HG03060 (cell line): ENCODE results near the gene ATP5PO.
"Not testable (repeated sequence)": the region's sequence is repeated elsewhere in the genome, so short reads cannot be mapped to it uniquely, and the experiment has no call there.

Experiments
- ATAC-seq: cut with Tn5 transposase; IDR thresholded peaks from one replicate; pipeline ENCODE4 v1.9.1; 2021; ENCODE audit warnings: low read depth, moderate number of reproducible peaks; ENCODE audit not compliant: unreplicated experiment

ATP5PO gene

GRCh38 chr21:33942426-33942825, 26.8 kb upstream of the ATP5PO start:
- no peak for ATAC-seq

DNA sequence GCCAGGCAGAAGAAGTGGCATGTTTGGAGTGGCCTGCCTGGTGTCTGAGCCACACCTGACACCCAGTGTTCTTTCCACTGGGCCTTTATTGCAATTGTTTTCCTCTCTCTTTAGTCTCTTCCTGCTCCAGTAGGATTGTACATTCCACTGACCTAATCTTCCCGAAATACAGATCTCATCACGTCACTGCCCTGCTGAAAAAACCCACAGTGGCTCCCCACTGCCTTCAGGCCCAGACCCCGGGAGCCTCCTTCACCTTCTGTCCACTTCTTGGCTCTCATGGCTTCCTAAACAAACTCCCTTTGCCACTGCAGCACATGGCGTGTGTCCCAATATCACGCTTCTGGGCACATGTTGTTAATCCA, 25.3 kb upstream of the ATP5PO start:
- no peak for ATAC-seq

DNA sequence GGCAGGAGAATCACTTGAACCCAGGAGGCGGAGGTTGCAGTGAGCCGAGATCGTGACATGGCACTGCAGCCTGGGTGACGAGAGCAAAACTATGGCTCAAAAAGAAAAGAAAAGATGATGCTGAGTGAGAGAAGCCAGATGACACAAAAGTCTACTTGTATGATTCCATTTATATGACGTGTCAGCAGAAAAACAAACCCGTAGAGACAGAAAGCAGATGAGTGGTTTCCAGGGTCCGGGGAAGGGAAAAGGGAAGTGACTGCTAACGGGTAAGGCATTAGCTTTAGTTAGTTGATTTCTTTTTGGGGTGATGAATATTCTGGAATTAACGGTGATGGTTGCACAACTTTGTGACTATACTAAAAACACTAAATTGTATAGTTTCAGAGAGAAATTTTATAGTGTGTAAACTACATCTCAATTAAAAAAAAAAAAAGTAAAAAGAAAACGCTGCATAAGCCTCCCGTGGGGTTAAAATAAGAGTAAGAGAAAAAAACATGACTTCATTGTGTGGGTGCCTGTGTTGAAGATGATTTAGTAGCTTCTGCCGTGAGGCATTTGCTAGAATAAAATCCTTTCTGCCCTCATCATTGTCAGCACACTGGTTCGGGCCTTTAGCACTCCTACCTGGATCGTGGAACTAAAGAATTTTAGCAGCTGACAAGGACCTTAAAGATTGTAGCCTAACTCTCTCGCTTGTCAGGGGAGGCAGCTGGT, 24.7 kb upstream of the ATP5PO start:
- no peak for ATAC-seq

GRCh38 chr21:33939226-33939625, 23.6 kb upstream of the ATP5PO start:
- ATAC-seq, result no peak

GRCh38 chr21:33938381-33938780, 22.8 kb upstream of the ATP5PO start:
- ATAC-seq, result no peak

DNA sequence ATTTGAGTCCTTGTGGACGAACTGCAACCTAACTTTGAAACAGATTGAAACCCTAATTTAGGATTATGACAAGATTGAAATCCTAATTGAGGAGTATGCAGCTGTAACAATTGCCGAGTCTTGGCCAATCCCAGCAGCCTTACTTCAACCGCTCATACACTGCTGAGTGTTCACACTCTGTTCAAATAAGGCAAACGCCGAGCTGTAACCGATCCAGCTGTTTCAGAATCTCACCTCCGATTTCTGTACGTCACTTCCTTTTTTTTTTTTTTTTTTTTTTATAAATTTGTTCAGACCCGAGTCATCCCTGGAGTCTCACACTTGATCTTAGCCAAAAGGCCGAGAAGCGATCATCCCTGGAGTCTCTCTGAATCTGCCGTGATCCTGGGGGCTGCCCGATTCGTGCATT, 22.3 kb upstream of the ATP5PO start:
- no peak for ATAC-seq

DNA sequence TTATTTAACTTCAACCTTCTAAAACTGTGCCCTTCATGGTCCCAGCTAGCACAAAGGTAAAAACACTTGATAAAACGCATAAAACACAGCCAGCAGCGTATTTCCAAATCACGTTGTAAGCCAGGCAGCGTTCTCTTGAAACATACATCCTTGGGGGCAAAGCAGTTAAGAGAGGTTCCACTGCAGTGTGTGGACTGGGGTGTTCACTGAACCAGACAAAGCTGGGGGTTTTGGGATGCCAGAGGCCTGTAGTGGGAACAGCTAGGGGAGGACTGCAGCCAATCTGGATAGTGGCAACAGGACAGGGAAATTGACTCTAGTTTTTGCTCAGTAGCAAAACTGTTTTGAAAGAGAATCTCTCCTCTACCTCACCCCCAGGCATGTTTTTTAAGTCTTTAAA, 21.5 kb upstream of the ATP5PO start:
- no peak for ATAC-seq

- ATAC-seq, result no peak
These were observed 20.9 kb upstream of the ATP5PO start for GRCh38 chr21:33936301-33937038.

DNA sequence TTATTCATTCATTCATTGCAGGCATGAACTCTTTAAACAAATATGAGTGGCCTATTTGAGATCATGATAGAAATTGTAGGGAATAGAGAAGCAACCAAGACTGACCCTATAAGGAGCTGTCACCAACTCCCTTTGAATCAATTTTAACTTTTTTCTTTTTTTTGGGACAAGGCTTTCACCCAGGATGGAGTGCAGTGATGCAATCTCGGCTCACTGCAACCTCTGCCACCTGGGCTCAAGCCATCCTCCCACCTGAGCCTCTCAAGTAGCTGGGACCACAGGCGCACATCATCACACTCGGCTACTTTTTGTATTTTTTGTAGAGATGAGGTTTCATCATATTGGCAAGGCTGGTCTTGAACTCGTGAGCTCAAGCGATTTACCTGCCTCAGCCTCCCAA, 17.1 kb upstream of the ATP5PO start:
- no peak for ATAC-seq

GRCh38 chr21:33931799-33932390, 16.3 kb upstream of the ATP5PO start:
- no peak for ATAC-seq

DNA sequence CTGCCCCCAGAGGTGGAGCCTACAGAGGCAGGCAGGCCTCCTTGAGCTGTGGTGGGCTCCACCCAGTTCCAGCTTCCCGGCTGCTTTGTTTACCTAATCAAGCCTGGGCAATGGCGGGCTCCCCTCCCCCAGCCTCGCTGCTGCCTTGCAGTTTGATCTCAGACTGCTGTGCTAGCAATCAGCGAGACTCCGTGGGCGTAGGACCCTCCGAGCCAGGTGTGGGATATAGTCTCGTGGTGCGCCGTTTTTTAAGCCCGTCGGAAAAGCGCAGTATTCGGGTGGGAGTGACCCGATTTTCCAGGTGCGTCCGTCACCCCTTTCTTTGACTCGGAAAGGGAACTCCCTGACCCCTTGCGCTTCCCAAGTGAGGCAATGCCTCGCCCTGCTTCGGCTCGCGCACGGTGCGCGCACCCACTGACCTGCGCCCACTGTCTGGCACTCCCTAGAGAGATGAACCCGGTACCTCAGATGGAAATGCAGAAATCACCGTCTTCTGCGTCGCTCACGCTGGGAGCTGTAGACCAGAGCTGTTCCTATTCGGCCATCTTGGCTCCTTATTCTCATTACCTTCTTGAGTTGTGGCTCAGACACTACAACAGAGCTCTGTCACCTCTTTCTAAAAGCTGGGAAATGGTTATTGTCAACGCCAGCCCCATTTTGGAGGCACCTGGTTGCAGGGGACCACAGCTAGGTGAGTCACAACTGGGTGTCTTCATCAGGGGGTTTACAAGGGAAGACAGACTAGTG, 15.6 kb upstream of the ATP5PO start:
- ATAC-seq, result peak; percentile 55

GRCh38 chr21:33926248-33926647, 10.6 kb upstream of the ATP5PO start:
- not testable (repeated sequence) for ATAC-seq

DNA sequence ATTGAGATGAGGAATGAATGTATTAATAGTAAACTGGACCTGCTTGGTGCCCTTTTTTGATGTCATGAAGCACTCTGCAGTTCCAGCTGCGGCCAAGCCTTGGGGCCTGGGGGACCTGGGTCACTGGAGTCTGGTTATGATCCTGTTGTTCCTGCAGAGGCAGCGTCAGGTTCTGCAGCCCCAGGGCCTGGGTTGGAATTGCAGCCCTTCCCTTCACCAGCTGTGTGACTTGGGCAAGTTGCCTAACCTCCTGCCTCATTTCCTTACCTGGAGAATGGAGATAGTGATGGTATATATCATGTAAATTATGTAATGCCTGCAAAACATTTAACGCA, 9.1 kb upstream of the ATP5PO start:
- no peak for ATAC-seq

DNA sequence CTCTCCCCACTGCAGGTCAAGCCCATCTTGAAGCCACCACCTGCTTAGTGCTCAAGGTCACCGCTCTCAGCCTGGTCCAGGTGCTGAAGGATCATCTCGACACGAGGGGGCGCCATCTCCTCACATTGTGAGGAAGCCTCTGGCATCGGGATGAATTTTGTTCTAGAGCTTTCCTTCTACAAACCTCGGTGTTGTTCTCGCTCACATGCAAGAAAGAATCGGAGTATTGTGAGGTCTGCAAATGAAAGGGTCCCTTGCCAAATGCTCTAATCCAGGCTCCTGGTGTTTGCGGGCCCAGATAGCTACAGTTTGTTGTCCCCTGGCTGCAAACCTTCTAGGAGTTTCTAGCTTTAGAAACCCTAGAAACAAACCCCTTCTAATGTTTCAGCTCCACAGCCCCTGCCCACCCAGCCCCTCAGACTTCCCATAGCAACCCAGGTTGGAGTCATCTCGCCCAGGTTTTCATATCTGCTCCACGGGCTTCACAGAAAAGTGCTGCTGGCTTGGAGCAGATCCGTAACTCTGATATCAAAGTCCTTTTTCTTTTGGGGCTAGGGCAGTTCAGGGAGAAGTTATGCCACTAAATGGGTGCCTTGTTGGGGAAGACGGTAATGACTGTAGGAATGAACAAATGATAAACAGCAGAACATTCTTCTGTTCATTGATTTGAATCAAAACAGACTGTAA, 8.6 kb upstream of the ATP5PO start:
- peak; percentile 73 for ATAC-seq

DNA sequence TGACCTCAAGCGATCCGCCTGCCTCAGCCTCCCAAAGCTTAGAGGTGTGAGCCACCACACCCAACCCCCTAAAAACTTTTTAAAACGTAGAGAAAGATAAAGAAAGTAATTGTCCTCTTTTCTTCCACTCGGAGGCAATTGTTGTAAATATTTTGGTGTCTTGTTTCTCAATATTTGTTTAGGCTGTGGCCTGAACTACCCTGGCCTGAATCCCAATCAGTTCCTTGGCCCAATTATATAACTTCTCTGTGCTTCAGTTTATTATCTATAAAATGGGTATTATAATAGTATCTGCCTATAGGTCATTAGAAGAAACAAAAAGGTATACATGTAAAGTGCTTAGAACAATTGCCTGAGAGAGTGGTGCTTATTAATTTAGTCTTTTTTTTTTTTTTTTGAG, 1.8 kb upstream of the ATP5PO start:
- no peak for ATAC-seq

GRCh38 chr21:33916200-33916567, 580 bp upstream of the ATP5PO start:
- no peak for ATAC-seq

- no peak for ATAC-seq
These were observed 1.4 kb downstream of the ATP5PO start for GRCh38 chr21:33914188-33914587.

- ATAC-seq, result no peak
These were observed 5.8 kb downstream of the ATP5PO start for GRCh38 chr21:33909756-33910155.

GRCh38 chr21:33908760-33909159, 6.8 kb downstream of the ATP5PO start:
- ATAC-seq, result no peak

- no peak for ATAC-seq
These were observed 11.6 kb downstream of the ATP5PO start for GRCh38 chr21:33904041-33904440.

DNA sequence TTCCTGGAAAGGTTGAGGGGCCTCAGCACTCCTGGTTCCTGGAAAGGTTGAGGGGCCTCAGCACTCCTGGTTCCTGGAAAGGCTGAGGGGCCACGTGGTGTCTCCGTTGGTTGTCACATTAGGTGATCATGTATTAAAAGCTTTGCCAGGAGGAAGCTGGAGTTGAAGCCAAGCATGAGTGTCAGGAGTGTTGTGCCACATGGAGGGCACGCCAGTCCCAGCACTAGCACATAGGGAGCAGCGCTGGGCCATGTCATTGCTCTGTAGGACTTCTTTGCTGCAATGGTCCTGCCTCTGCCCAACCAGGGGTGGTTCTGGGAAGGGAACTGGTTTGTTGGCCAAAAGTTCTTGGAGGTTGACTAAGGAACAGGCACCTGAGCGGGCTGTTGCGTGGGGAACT, 13.3 kb downstream of the ATP5PO start:
- no peak for ATAC-seq
